Pulmonary artery endothelial cell (primary cell): ENCODE measurements around the gene KHK. TPM values are rescaled to one million over a fixed set of nuclear protein-coding genes. Genes with fewer than 3 reads are reported as not detected.

Experiments
- total RNA-seq: library from RNA; depleted of rRNA; stranded (reverse); fragments of >200 nt; gene quantifications from 2 replicates; pipeline ENCODE4 v1.2.3, GENCODE V29; 2014

Gene KHK
- total RNA-seq, 1 donor from 2014 or later = 2.1 TPM

Other genes with a start within 250 kb of the KHK start
- not detected in 2 replicates for gene DPYSL5, start 238.6 kb upstream of the KHK start, total RNA-seq
- 1.1 and 2.0 TPM in 2 replicates for gene MAPRE3, start 116.1 kb upstream of the KHK start, total RNA-seq
- gene TMEM214, start 53.8 kb upstream of the KHK start, total RNA-seq = 21.2 and 26.9 TPM in 2 replicates
- gene AGBL5, start 35.1 kb upstream of the KHK start, total RNA-seq = 18.8 and 24.3 TPM in 2 replicates
- gene OST4, start 15.1 kb upstream of the KHK start, total RNA-seq = 360 and 398 TPM in 2 replicates
- gene EMILIN1, start 8.2 kb upstream of the KHK start, total RNA-seq = 13.8 and 21.6 TPM in 2 replicates
- gene CGREF1, start 32.4 kb downstream of the KHK start, total RNA-seq = 1.7 and 4.6 TPM in 2 replicates
- not detected in 2 replicates for gene ABHD1, start 37.0 kb downstream of the KHK start, total RNA-seq
- 34.7 and 40.7 TPM in 2 replicates for gene PREB, start 47.9 kb downstream of the KHK start, total RNA-seq
- not detected in 2 replicates for gene PRR30, start 52.6 kb downstream of the KHK start, total RNA-seq
- gene TCF23, start 62.2 kb downstream of the KHK start, total RNA-seq = not detected in 2 replicates
- 97.0 and 127 TPM in 2 replicates for gene ATRAID, start 125.3 kb downstream of the KHK start, total RNA-seq
- gene SLC5A6, start 125.5 kb downstream of the KHK start, total RNA-seq = 20.4 and 48.9 TPM in 2 replicates
- gene CAD, start 130.6 kb downstream of the KHK start, total RNA-seq = 62.4 and 62.8 TPM in 2 replicates
- 0.11 TPM in 1 of 2 replicates, not detected in the other for gene SLC30A3, start 176.3 kb downstream of the KHK start, total RNA-seq
- gene DNAJC5G, start 188.7 kb downstream of the KHK start, total RNA-seq = not detected in 2 replicates
- gene TRIM54, start 195.7 kb downstream of the KHK start, total RNA-seq = not detected in 2 replicates
- 0.20 and 0.39 TPM in 2 replicates for gene UCN, start 221.7 kb downstream of the KHK start, total RNA-seq
- 38.8 and 43.0 TPM in 2 replicates for gene MPV17, start 236.3 kb downstream of the KHK start, total RNA-seq